HG03575 (cell line): ENCODE results near the gene NADK2.

Experiments
- ATAC-seq: cut with Tn5 transposase; IDR thresholded peaks from one replicate; pipeline ENCODE4 v1.9.1; 2021; ENCODE audit not compliant: unreplicated experiment, insufficient number of reproducible peaks, low FRiP score; ENCODE audit errors: extremely low read depth

The NADK2 gene

GRCh38 chr5:36252722-36253365 lies 11.1 kb upstream of the NADK2 start:
- no peak for ATAC-seq

GRCh38 chr5:36251218-36251617 lies 9.5 kb upstream of the NADK2 start:
- ATAC-seq, result no peak

- no peak for ATAC-seq
Measured at GRCh38 chr5:36250427-36250826, 8.7 kb upstream of the NADK2 start.

- no peak for ATAC-seq
Measured at GRCh38 chr5:36246036-36246800, 4.5 kb upstream of the NADK2 start.

- ATAC-seq, result no peak
Measured at GRCh38 chr5:36244076-36244475, 2.4 kb upstream of the NADK2 start.

DNA sequence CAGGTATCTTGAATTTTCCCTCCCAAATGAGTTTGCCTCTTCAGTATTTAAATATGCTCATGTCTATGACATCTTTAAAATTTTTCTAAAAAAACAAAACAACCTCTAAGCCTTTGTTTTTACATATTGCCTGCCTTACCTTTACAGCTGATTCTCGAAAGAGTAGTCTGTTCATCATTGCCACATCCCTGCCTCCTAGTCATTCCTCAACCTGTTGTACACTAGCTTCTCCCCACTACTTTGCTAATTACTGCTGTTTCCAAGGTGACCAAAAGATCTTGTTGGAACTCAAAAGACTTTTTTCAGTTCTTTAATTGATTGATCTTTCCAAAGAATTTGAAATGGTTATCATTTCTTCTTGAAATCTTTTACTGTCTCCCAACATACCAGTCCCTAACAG lies 1.9 kb upstream of the NADK2 start:
- ATAC-seq, result no peak

DNA sequence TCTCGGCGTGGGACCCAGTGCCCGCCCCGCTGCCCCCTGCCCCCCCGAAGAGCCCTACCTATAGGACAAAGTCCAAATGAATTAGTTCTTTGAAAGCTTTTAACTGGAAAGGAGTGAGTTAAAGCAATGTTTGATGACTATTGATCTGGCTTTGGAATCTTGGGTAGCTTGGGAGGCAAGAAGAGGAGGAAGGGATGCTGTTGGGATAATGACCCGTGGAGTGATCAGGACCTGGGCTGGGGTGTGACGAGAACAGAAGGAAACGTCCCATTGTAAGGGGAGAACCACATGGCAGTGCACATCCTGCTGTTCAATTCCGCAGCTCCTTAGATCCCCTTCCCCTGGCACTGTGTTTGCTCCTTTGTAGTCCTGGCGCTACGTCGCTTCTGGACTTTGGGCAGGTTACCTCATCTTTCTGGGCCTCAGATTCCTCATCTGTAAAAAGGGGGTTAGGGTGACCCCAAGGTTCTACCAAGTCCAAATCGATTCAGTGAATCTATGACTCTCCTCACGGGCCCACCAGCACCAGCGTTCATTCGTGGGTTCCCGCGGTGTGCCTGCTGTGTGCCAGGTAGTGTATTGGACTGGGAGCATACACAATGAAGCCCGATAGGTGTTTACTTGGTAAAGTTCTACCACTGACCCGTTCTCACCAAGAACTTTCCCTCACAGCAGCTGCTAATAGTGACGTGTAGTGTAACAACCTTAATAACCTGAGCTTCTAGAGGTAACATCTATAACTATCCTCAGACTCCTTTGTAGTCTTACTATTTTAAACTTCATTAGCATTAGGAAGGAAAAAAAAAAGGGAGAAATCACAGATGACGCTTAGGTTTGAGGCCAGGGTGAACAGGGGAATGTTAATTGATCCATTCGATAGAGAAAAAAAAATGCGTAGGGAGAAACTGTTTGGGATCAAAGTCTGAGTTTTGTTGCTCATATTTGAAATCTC lies 1.1 kb upstream of the NADK2 start:
- no peak for ATAC-seq

DNA sequence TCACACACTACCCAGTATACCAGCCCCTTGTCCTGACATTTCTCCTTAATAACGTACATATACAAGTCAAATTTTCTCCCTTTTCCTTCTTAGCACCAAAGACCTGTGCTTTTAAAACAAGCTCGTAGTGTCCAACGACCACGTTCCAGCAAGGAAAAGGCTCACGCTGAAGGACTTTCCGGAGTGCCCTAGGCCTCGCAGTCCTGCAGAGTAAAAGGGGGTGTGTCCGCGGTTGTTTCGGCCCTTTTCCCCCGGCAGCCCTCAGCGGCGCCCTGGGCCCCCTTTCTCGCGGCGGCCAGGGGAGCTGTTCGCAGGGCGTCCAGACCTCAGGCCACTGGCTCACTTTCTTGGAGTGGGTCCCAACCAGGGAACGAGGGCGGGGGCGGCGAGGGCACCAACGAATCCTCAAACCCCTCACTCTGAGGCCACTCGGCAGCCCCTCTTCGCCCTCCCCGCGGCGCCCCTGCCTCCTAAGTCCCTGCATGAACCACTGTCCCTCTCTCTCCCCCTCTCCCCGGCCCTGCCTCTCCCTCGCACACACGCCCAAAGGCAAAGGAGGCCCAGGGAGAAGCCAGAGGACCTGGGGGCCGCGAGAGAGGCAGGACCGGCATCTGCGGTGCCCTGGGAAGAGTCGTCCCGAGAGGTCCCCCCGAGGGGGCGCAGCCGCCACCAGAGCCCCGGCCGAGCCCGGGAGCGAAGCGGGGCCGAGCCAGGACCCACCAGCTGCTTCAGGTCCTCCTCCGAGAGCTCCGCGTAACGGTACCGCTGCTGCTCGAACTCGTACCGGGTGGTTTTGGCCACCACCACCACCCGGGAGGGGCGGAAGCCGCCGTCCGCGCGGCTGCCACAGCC lies 720 bp downstream of the NADK2 start:
- ATAC-seq, result peak; percentile 10

DNA sequence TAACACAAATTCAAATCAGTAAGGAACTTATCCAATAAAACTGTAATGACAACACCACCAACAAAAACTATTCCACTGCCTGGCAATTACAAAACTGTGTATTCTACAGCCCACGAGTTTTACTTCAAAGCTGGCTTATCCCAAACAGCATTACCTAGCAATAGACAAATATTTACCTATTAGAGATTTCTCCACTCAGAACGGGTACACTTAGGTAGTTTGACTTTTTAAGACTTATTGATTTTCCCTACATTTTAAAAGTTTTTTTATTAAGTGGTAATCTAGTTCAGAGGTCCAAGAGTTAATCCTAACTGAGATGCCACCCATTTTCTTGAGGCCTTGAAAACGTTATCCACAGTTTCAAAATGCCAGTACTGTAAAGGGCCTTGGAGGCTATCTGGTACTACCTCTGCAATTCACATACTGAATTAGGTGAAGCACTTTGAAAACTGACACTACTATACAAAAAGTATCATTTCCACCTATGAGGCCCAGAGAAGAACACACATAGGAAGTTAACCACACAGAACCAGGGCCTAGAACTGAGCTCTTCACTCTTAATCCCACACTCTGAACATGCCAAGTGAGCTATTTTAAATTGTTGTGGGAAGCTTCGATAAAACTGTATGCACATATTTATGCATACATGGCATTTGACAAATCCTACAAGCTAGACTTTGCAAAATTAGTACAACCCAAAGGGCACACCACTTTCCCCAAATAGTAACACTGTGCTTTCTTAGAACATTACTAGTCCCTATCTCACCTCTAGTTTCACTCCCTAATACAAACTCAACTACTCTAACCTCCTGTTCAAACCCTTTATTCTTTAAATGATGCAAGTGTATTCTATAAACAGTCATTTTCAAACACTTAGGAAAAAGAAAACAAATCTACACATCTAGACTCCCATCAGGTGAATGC lies 2.1 kb downstream of the NADK2 start:
- ATAC-seq, result no peak

- no peak for ATAC-seq
Measured at GRCh38 chr5:36238502-36239295, 3.0 kb downstream of the NADK2 start.

DNA sequence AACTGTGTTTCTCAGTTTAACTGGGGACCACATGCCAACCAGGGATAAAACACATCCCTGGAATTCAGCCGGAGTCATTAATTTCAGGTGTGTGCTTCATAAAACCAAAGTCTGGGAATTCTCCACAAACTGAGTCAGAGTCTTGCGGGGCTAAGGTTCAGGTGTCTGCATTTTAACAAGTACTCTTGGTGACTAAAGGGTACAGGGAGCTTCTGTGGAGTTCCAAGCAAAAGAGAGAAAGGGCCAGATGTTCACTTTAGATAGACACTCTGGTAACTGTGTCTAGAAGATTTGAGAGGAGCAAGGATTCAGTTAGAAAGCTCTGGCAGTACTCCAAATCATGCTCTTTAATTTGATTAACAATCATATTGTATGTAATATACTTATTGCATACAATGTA lies 4.0 kb downstream of the NADK2 start:
- no peak for ATAC-seq

DNA sequence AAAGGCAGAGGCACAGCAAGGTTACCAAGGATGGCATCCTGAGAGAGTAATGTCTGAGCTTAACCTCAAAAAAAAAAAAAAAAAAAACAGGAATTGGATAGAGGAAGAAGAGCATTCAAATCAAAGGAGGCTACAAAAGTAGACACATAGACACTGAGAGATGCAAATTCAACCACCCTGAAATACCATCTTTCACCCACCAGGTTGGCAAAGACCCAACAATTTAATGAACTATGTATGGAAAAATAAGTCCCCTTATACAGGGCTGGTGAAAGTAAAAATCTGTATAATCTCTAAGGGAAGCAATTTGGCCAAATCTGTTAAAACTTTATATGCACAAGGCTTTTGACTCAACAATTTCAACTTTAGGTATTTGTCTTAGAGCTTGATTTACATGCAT lies 4.9 kb downstream of the NADK2 start:
- no peak for ATAC-seq

DNA sequence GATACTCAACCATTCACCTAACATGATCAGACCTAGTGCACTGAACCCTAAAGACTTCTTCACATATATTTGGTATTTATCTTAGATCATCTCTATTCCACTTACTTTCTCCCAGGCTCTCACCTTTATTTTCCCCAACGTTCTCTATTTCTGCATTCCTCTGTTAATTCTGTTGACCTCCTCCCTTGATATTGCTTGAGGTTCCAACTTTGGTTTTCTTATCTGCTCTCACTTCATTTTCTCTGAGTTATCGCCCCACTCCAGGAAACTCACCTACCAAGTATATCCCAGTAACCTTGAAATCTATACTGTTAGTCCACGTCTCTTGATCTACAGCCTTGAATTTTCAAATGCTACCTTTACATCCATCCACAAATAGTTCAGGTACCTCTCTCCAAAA lies 9.2 kb downstream of the NADK2 start:
- ATAC-seq, result no peak

DNA sequence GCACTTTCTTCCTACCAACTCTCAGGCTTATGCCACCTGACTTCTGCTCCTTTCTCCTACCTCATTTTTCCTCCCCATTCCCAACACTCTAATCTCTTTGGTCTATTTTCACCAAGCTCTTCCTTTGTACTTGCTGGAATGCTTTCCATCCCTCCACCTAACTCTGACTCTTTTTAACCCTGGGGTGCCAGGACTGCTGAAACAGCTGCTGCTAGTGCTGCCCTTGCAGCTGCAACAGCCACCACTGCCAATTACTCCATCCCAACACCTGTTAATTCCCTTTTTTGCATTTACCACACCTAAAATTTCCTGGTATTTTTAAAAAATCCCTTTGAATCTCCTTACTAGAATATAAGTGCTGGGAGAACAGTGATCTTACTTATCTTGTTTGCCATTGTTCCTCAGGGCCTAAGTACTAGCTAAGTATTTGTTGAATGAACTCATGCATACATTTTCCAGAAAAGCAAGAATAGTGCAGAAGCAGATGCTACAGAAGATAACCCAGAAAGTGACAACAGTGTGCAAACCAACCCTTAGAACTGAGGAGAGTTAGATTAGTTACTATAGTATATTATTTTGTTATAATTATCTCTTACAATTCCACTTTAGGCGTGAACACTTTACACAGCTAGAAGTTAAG lies 11.5 kb downstream of the NADK2 start:
- no peak for ATAC-seq

GRCh38 chr5:36228505-36228904 lies 13.2 kb downstream of the NADK2 start:
- no peak for ATAC-seq

GRCh38 chr5:36227046-36227445 lies 14.7 kb downstream of the NADK2 start:
- no peak for ATAC-seq

DNA sequence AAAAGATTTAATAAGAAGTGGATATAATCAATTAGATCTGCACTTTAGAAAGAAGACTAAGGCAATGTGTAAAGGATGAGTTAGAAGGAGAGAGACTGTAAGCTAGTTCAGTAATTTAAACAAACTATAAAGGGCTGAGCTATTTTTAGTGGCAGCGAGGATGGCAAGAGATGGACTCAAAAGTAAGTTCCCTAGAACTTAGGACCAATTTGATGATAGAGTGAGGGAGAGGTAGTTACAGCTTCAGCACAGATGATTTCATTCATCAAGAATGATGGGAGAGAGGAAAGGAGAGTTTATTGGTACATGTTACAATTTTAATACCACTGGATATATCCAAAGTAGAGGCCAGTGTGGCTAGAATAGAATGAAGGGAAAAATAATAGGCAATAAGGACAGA lies 19.1 kb downstream of the NADK2 start:
- no peak for ATAC-seq
